Smooth muscle cell (in vitro differentiated cells): ENCODE results near the gene ACSS3. TPM values are rescaled to one million over a fixed set of nuclear protein-coding genes. Genes with fewer than 3 reads are reported as not detected.
A peak's percentile ranks its signal among the peaks of the same experiment; 100 is the strongest.

ENCODE experiments used
- DNase-seq: peaks from one replicate; lab custom pipeline; 2025; ENCODE audit not compliant: unreplicated experiment; lab: John Stamatoyannopoulos, UW
- H2AFZ ChIP-seq: fragments of 200-600 bp; sonication (generic); 2 replicates; pipeline ENCODE4 v1.6.0; 2016; ENCODE audit warnings: antibody characterized with exemption, low read depth, mild to moderate bottlenecking
- H3F3A ChIP-seq: fragments of 200-600 bp; sonication (generic); 2 replicates; pipeline ENCODE4 v1.6.0; 2017; ENCODE audit warnings: antibody characterized with exemption, low read depth
- H3K27ac ChIP-seq: fragments of 200-600 bp; sonication (generic); 2 replicates; pipeline ENCODE4 v1.5.1; 2016; ENCODE audit warnings: low read depth, mild to moderate bottlenecking
- H3K27me3 ChIP-seq: fragments of 200-600 bp; sonication (generic); 2 replicates; pipeline ENCODE4 v1.6.1; 2016; ENCODE audit warnings: low read depth, mild to moderate bottlenecking
- H3K36me3 ChIP-seq: fragments of 200-600 bp; sonication (generic); 2 replicates; pipeline ENCODE4 v1.5.1; 2016; ENCODE audit warnings: low read depth
- H3K4me1 ChIP-seq: fragments of 200-600 bp; sonication (generic); 2 replicates; pipeline ENCODE4 v1.5.1; 2016; ENCODE audit warnings: low read depth
- H3K4me2 ChIP-seq: fragments of 200-600 bp; sonication (generic); 2 replicates; pipeline ENCODE4 v1.6.0; 2016; ENCODE audit warnings: mild to moderate bottlenecking
- H3K4me3 ChIP-seq: fragments of 200-600 bp; sonication (generic); 2 replicates; pipeline ENCODE4 v1.5.1; 2016; ENCODE audit warnings: mild to moderate bottlenecking
- H3K79me2 ChIP-seq: fragments of 200-600 bp; sonication (generic); 2 replicates; pipeline ENCODE4 v1.6.0; 2016; ENCODE audit warnings: low read depth, mild to moderate bottlenecking
- H3K9ac ChIP-seq: fragments of 200-600 bp; sonication (generic); 2 replicates; pipeline ENCODE4 v1.6.0; 2016; ENCODE audit warnings: low read depth
- H3K9me3 ChIP-seq: fragments of 200-600 bp; sonication (generic); replicated peaks from 2 replicates; pipeline ENCODE4 v1.5.1; 2016; ENCODE audit warnings: low read depth
- H4K20me1 ChIP-seq: fragments of 200-600 bp; sonication (generic); 2 replicates; pipeline ENCODE4 v1.6.0; 2016; ENCODE audit warnings: low read depth
- CTCF ChIP-seq: fragments of 200-600 bp; sonication (generic); IDR thresholded peaks from 2 replicates; pipeline ENCODE4 v1.5.1; 2017; ENCODE audit warnings: borderline replicate concordance, mild to moderate bottlenecking, antibody characterized with exemption; ENCODE audit not compliant: insufficient read depth, poor library complexity, severe bottlenecking
- WGBS: methylation state at CpG from one replicate; pipeline ENCODE4 v1.1.7; 2016; ENCODE audit warnings: low lambda C conversion rate; 5-methylcytosine and 5-hydroxymethylcytosine counted together
- polyA plus RNA-seq: library from polyadenylated mRNA; unstranded; fragments of >200 nt; fragmentation: Nextera tagmentation; extraction: Ambion mirVana; gene quantifications from 2 replicates; pipeline ENCODE4 v1.2.1, GENCODE V29; 2016
- total RNA-seq: library from RNA; depleted of rRNA; stranded (reverse); fragments of >200 nt; gene quantifications from 2 replicates; pipeline ENCODE4 v1.2.3, GENCODE V29; 2014

Gene ACSS3
- total and polyA plus RNA-seq, 2 experiments from 2014 or later = 6.4 to 8.0 TPM

GRCh38 chr12:81077329-81077685 is 572 bp upstream of the ACSS3 start:
- Histone ChIP-seq H3K4me2 (peak overlapping the region; percentile 95), H3K27ac (no peak overlapping the region), H3K36me3 (no peaks in the 10 kb centered on the region), H4K20me1 (no peaks in the 10 kb centered on the region), H2AFZ (peak overlapping the region; percentile 98), H3K4me3 (peak overlapping the region; percentile 87), H3K9me3 (no peaks in the 10 kb centered on the region), H3F3A (no peaks in the 10 kb centered on the region), H3K9ac (no peak overlapping the region), H3K4me1 (peaks cover 22% of the 10 kb centered on the region), H3K79me2 (peaks cover 4% of the 10 kb centered on the region), H3K27me3 (no peaks in the 10 kb centered on the region)
- WGBS = 9% methylated on average over 6 of the region's 6 CpGs
- DNase-seq = no peak
- TF ChIP-seq CTCF = no peak

GRCh38 chr12:81078469-81079196 is 754 bp downstream of the ACSS3 start:
- Histone ChIP-seq H3K9ac (peak overlapping the region; percentile 62), H3F3A (no peaks in the 10 kb centered on the region), H3K79me2 (peaks cover 12% of the 10 kb centered on the region), H2AFZ (peak overlapping the region; percentile 98), H3K36me3 (no peaks in the 10 kb centered on the region), H3K4me3 (peak overlapping the region; percentile 87), H4K20me1 (no peaks in the 10 kb centered on the region), H3K9me3 (no peaks in the 10 kb centered on the region), H3K27me3 (no peaks in the 10 kb centered on the region), H3K4me2 (peak overlapping the region; percentile 95), H3K4me1 (peaks cover 22% of the 10 kb centered on the region), H3K27ac (peak overlapping the region; percentile 46)
- no peak for TF ChIP-seq CTCF
- no peak for DNase-seq
- 5% methylated on average over 10 of the region's 10 CpGs for WGBS

DNA sequence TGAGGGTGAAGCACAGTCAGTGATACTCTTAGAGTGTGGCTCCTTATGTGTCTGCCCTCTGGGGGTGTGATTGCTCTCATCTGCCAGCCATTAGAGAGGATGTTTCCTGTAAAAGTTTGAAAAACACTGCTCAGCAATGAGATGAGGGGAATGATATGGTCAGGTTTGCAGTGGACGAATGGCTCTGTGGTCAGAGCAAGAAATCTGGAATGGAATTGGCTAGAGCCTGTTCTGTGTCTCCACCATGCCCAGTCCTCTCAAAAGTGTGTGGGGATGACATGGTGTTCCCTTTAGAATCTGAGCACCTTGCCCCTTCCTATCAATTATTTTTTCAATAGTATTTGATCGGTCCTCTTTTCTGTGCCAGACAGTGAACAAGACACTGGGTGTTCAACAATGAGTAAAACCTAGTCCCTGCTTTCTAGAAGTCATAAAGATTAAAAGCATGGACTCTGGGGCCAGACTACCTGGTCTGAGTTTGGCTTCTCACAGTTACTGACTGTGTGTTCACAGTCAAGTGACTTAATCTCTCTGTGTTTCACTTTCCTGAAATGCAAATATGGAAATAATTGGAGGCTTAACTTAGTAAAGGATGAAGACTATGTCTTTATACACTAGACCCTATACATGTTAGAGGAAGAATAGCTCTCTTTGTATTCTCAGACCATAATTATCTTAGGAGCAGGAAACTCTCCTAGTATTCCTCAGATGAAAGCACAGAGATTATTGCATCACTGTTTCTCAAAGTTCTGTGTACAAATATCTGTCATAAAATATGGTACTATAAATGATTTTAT is 1.6 kb downstream of the ACSS3 start:
- Histone ChIP-seq H3K9me3 (no peaks in the 10 kb centered on the region), H3K27ac (no peak overlapping the region), H4K20me1 (no peaks in the 10 kb centered on the region), H3K4me1 (peaks cover 22% of the 10 kb centered on the region), H3K9ac (no peak overlapping the region), H2AFZ (peak overlapping the region; percentile 65), H3K4me3 (peak overlapping the region; percentile 87), H3K36me3 (no peaks in the 10 kb centered on the region), H3K27me3 (no peaks in the 10 kb centered on the region), H3F3A (no peaks in the 10 kb centered on the region), H3K4me2 (peak overlapping the region; percentile 95), H3K79me2 (peaks cover 12% of the 10 kb centered on the region)
- WGBS = 62% methylated on average over 2 of the region's 2 CpGs
- TF ChIP-seq CTCF = no peak
- DNase-seq = no peak
